ENCODE results near the gene OOSP4B.

DNA sequence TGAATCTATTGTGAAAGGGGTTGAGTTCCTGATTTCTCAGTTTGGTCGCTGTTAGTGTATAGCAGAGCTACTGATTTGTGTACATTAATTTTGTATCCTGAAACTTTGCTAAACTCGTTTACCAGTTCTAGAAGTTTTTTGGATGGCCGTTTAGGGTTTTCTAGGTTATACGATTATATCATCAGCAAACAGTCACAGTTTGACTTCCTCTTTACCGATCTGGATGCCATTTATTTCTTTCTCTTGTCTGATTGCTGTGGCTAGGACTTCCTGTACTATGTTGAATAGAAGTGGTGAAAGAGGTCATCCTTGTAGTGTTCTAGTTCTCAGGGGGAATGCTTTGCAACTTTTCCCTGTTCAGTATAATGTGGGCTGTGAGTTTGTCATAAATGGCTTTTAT, 24.6 kb upstream of the OOSP4B start:
- no peak for TF ChIP-seq EZH2 (IDR thresholded peaks at IDR 0.05)
- TF ChIP-seq, protein P1, sequence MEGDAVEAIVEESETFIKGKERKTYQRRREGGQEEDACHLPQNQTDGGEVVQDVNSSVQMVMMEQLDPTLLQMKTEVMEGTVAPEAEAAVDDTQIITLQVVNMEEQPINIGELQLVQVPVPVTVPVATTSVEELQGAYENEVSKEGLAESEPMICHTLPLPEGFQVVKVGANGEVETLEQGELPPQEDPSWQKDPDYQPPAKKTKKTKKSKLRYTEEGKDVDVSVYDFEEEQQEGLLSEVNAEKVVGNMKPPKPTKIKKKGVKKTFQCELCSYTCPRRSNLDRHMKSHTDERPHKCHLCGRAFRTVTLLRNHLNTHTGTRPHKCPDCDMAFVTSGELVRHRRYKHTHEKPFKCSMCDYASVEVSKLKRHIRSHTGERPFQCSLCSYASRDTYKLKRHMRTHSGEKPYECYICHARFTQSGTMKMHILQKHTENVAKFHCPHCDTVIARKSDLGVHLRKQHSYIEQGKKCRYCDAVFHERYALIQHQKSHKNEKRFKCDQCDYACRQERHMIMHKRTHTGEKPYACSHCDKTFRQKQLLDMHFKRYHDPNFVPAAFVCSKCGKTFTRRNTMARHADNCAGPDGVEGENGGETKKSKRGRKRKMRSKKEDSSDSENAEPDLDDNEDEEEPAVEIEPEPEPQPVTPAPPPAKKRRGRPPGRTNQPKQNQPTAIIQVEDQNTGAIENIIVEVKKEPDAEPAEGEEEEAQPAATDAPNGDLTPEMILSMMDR (IDR thresholded peaks at IDR 0.05), result no peak
- TF ChIP-seq EZH2phosphoT487 (IDR thresholded peaks at IDR 0.05), result no peak

Data from neural progenitor cell (in vitro differentiated cells).